Thyroid gland (tissue), 4 donors: ENCODE data around the gene MUC6. TPM values are rescaled to one million over a fixed set of nuclear protein-coding genes. Genes with fewer than 3 reads are reported as not detected.

Source experiments
- DNase-seq, 2 donors: peaks; one replicate each; pipeline ENCODE4 v3.0.0-alpha.2; 2019
- H3K27ac ChIP-seq, 3 donors: fragments of 200-600 bp; sonication (generic); 1 replicate in 2 of 3; 2 replicates in 1 of 3; pipeline ENCODE4 v1.5.1; 2016 to 2019; ENCODE audit warnings: mild to moderate bottlenecking in 1 of 3, moderate library complexity in 1 of 3
- H3K27me3 ChIP-seq: fragments of 200-600 bp; sonication (generic); one replicate; pipeline ENCODE4 v1.5.1; 2019
- H3K36me3 ChIP-seq, 2 donors: fragments of 200-600 bp; sonication (generic); one replicate each; pipeline ENCODE4 v1.5.1; 2016 to 2019
- H3K4me1 ChIP-seq, 2 donors: fragments of 200-600 bp; sonication (generic); one replicate each; pipeline ENCODE4 v1.5.1; 2017 to 2019
- H3K4me3 ChIP-seq, 3 donors: fragments of 200-600 bp; sonication (generic); replicated peaks in 1 of 3; 1 replicate in 2 of 3; 2 replicates in 1 of 3; pipeline ENCODE4 v1.5.1; 2016; ENCODE audit warnings: mild to moderate bottlenecking in 1 of 3
- H3K9me3 ChIP-seq: fragments of 200-600 bp; sonication (generic); one replicate; pipeline ENCODE4 v1.5.1; 2017
- POLR2A ChIP-seq, 2 donors: fragments of 450-650 bp; IDR thresholded peaks; one replicate each; pipeline ENCODE4 v1.6.1; 2017; ENCODE audit warnings: antibody characterized with exemption in 2 of 2, mild to moderate bottlenecking in 2 of 2, moderate library complexity in 1 of 2
- WGBS, 2 donors: methylation state at CpG; one replicate each; pipeline ENCODE4 v1.1.5; 2017; 5-methylcytosine and 5-hydroxymethylcytosine counted together
- intact Hi-C: fragments of 100-400 bp; cut with DNase I; formaldehyde crosslinking; loops from one replicate; pipeline ENCODE4 v1.15.1; 2023
- total RNA-seq, 4 donors: library from RNA; depleted of rRNA; stranded (reverse); fragments of >200 nt; gene quantifications; one replicate each; pipeline ENCODE4 v1.2.3, GENCODE V29; 2016
- TF ChIP-seq, protein P1 (sequence below), 6 experiments: fragments of 200-600 bp in 3 of 6; fragments of 450-650 bp in 3 of 6; sonication (generic) in 3 of 6; IDR thresholded peaks; one replicate each; pipeline ENCODE4 v1.5.1; 2016 to 2019; ENCODE audit warnings: antibody characterized with exemption in 6 of 6, mild to moderate bottlenecking in 2 of 6, inconsistent platforms in 1 of 6, moderate library complexity in 1 of 6

The MUC6 gene
- total RNA-seq, 4 donors from 2014 or later: not detected

DNA sequence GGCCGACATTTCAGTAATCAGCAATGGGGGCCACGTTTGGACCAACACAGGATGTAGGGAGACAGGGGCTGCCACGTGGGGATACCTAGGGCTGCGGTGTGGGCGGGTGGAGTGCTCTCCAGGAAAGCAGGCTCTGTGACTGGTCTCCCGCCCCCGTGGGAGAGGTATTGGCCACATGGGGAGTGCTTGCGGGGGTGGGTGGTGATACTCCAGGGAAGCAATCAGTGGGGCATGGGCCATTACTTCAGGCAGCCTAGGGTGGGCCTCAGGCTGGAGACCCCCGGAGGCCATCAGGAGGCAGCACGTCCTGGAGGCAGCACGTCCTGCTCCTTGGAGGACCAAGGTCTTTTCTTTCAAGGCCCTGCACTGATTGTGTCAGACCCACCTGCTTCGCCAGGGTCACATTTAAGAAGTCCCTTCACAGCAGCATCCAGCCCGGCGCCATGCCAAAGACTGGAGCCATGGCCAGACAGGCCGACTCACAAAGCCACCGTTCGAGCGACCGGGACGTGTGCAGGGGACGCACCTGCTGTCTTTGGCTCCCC, 35.1 kb upstream of the MUC6 start:
- Histone ChIP-seq H3K36me3 (no peaks in the 10 kb centered on the region), H3K9me3 (no peaks in the 10 kb centered on the region), H3K4me3 (no peak overlapping the region), H3K27me3 (no peaks in the 10 kb centered on the region), H3K4me1 (no peaks in the 10 kb centered on the region), H3K27ac (no peak overlapping the region)
- 66 to 72% methylated on average over 11 to 19 of the region's 21 CpGs for WGBS, 2 donors
- TF ChIP-seq, protein P1, sequence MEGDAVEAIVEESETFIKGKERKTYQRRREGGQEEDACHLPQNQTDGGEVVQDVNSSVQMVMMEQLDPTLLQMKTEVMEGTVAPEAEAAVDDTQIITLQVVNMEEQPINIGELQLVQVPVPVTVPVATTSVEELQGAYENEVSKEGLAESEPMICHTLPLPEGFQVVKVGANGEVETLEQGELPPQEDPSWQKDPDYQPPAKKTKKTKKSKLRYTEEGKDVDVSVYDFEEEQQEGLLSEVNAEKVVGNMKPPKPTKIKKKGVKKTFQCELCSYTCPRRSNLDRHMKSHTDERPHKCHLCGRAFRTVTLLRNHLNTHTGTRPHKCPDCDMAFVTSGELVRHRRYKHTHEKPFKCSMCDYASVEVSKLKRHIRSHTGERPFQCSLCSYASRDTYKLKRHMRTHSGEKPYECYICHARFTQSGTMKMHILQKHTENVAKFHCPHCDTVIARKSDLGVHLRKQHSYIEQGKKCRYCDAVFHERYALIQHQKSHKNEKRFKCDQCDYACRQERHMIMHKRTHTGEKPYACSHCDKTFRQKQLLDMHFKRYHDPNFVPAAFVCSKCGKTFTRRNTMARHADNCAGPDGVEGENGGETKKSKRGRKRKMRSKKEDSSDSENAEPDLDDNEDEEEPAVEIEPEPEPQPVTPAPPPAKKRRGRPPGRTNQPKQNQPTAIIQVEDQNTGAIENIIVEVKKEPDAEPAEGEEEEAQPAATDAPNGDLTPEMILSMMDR (IDR thresholded peaks at IDR 0.05): no peak
- no peak for TF ChIP-seq POLR2A (IDR thresholded peaks at IDR 0.05)
- DNase-seq: no peak
- intact Hi-C loops: no loop called here

GRCh38 chr11:1070594-1071462, 34.3 kb upstream of the MUC6 start:
- TF ChIP-seq POLR2A (IDR thresholded peaks at IDR 0.05): no peak
- TF ChIP-seq, protein P1 (IDR thresholded peaks at IDR 0.05): no peak
- Histone ChIP-seq H3K4me1 (no peaks in the 10 kb centered on the region), H3K4me3 (no peak overlapping the region), H3K9me3 (no peaks in the 10 kb centered on the region), H3K27me3 (no peaks in the 10 kb centered on the region), H3K36me3 (no peaks in the 10 kb centered on the region), H3K27ac (no peak overlapping the region)
- DNase-seq: no peak
- WGBS, 2 donors: 60 to 86% methylated on average over 1 to 7 of the region's 9 CpGs
- intact Hi-C loops: no loop called here

- no peak for DNase-seq
- H3K36me3 ChIP-seq: no peaks in the 10 kb centered on the region
- TF ChIP-seq POLR2A (IDR thresholded peaks at IDR 0.05): no peak
- TF ChIP-seq, protein P1 (IDR thresholded peaks at IDR 0.05): no peak
- H3K27ac ChIP-seq: no peak overlapping the region
- H3K27me3 ChIP-seq: no peaks in the 10 kb centered on the region
- no peak overlapping the region for H3K4me3 ChIP-seq
- H3K9me3 ChIP-seq: no peaks in the 10 kb centered on the region
- no peaks in the 10 kb centered on the region for H3K4me1 ChIP-seq
- intact Hi-C loops: no loop called here
Measured at GRCh38 chr11:1069740-1070139, 33.2 kb upstream of the MUC6 start.

- WGBS, 2 donors: 79 to 82% methylated on average over 8 of the region's 8 CpGs
- intact Hi-C loops: no loop called here
Measured at GRCh38 chr11:1067812-1068496, 31.4 kb upstream of the MUC6 start.

More at GRCh38 chr11:1067812-1068496, 31.4 kb upstream of the MUC6 start:
- Histone ChIP-seq H3K9me3 (no peaks in the 10 kb centered on the region), H3K4me1 (no peaks in the 10 kb centered on the region), H3K27me3 (no peaks in the 10 kb centered on the region), H3K27ac (no peak overlapping the region), H3K36me3 (no peaks in the 10 kb centered on the region), H3K4me3 (no peak overlapping the region)
- no peak for DNase-seq
- TF ChIP-seq, protein P1 (IDR thresholded peaks at IDR 0.05): no peak
- no peak for TF ChIP-seq POLR2A (IDR thresholded peaks at IDR 0.05)
